ENCODE measurements around the gene ARNT2.
"Not testable (repeated sequence)": the region's sequence is repeated elsewhere in the genome, so short reads cannot be mapped to it uniquely, and the experiment has no call there.

Gene ARNT2

DNA sequence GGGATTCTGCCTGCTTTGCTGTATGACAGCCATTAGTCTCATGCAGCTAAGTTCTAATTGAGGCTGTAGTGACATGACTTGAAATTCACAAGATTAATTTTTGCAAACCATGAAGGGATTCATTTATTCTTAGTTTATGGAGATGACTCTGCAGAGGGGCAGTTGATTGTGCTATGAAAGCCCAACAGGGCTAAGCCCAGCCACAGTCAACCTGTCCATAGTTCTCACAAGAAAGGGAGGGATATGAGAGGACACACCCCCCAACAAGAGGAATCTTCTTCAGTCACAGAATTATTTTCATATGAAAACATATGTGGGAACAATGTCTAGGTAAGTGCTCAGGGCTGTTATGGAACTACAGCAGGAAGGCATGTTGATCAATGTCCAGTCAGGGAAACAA, 229.0 kb downstream of the ARNT2 start:
- no peak for DNase-seq

DNA sequence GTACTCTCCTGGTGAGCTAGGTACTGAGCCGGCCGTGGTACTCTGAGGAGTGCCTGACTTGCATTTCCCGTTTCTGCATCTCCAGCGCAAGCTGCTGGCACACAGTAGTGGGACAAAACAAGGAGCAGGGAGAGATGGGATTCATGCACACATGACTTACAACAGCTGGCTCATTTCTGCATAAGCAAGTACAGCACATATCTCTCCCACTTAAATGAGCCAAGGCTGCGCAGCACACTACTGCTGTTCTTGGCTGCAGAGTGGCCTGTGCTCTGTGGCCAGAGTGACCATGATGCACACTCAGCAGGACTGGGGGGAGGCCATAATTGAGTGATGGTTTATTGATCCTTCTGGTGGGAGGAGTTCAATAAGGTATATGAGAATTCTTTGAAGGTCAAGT, 231.8 kb downstream of the ARNT2 start:
- DNase-seq, result no peak

DNA sequence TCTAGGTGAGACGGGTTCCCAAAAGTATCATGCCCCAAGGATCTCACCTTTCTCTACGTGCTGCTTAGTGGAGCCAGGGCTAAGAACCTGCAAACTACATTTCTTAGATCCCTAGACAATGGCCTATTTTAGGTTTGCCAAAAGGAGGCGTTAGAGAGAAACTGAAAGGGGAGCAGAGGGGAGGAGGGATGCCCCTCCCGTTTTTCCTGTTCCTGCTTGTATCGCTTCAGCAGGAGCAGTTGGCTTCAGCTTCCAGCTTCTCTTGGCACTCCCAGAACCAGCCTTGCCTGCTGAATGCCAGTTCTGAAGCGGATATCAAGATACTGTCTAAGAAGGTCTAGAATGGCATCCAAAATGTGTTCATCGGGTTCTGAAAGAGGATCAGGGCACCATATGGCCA, 232.5 kb downstream of the ARNT2 start:
- DNase-seq, result no peak

DNA sequence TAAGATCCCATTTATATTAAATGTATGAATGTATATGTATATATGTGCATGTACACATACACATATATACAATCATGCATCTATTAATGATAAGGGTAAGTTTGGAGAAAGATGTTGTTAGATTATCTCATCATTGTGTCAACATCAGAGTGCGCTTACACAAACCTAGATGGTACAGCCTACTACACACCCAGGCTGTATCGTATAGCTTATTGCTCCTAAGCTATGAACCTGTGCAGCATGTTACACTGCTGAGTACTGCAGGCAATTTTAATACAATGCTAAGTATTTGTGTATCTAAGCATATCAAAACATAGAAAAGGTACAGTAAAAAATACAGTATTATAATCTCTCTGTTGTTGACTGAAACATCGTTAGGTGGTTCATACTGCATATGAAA, 233.6 kb downstream of the ARNT2 start:
- DNase-seq, result no peak

DNA sequence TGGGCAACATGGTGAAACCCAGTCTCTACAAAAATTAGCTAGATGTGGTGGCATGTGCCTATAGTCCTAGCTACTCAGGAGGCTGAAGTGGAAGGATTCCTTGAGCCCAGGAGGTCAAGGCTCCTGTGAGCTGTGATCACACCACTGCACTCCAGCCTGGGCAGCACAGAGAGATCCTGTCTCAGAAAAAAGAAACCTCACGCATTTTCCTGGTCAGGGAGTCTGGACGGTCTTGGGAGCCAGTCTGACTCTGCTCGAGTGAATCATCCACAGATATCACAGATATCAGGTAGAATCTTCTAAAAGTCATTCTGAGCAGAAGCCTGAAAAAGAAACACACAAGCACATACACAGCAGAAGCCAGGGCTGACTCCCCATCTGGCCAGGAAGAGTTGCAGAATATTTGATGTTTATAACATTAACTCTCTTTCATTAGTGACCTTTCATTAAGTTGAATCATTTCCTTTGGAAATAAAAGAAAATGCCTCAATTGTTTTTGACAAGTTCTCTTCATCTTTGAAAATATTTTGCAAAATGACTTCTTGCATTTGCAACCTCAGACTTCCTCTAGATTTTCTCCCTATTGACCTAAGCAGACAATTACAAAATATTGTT, 234.5 kb downstream of the ARNT2 start:
- no peak for DNase-seq

DNA sequence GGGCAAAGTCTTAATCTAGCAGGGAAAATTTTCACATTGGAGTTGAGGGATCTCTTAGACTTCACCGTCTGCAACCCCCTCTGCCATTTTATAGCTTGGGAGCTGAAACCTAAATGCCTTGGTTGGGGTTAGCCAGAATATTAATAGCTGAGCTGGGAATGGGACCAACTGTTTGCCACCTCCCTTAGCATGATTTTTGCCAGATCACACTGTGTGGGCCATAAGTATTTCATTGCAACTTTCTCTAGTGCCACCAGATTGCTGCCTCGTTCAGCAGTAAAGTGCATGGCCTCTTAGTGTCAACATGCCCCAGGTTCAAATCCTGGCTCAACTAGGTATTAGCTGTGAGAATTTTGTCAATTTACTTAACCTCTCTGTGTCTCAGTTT, 235.0 kb downstream of the ARNT2 start:
- DNase-seq, result no peak

DNA sequence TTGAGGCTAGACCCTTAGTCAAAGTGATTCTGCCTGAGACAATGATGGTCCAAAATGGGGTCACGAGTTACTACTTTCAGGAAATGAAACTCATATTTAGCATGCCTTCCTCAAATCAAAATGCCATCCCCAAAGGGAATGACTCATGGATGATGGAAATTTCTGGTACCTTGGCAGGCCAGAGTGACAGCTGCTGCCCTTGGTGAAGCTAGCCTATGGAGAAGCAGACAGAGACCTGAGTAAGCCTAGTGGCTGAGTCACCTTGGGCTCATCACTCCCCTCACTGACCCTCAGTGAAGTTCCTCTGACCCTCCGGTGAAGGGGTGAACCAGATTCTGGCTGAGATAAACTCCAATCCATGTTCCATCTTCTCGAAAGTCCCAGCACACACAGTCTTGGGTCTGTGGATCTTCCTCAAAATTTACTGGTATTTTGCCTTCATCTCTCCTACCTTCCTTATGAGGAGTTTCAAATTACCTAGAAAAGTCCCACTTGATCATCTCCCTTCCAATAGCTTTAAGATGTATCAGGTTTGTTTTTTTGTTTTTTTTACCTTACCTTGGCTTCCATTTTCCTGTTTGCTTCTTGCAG, 236.4 kb downstream of the ARNT2 start:
- no peak for DNase-seq

DNA sequence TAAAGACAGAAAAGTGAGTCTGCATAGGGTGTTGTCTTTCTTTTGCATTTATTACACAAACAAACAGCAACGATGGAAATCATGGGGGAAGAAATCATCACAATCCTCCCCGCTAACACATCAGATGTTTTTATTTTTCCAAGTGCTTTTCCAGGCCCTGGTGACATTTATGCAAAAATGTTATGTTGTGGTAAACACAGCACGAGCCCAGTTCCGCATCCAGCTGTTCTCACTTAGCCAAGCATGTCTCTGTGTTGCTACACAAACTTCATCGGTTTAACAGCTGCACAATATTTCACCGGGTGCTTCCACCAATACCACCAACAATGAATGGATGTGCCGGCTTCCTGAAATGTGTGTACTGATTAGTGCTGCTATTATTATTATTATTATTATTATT, 237.2 kb downstream of the ARNT2 start:
- DNase-seq, result no peak

DNA sequence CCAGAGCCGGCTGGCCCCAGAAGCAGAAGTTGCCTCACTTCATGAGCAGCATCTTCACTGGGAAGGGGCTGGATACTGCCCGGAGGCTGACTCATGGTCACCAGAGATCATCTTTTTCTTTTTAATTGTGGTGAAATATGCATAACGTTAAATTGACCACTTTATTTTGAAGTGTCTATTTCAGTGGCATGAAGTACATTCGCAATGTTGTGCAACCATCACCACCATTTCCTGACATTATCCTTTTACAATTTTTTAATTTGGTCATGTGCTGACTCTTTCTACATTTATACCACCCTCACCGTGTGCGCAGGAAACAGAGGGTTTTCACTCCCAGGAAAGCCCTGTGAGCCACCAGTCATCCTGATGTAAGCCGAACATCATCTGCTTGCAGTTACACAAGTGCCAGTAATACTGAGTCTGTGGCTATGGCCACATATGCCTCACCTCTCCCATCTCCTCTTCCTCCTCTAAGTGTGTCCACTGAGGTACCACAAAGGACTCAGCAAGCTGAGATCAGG, 239.3 kb downstream of the ARNT2 start:
- DNase-seq, result peak; percentile 18

DNA sequence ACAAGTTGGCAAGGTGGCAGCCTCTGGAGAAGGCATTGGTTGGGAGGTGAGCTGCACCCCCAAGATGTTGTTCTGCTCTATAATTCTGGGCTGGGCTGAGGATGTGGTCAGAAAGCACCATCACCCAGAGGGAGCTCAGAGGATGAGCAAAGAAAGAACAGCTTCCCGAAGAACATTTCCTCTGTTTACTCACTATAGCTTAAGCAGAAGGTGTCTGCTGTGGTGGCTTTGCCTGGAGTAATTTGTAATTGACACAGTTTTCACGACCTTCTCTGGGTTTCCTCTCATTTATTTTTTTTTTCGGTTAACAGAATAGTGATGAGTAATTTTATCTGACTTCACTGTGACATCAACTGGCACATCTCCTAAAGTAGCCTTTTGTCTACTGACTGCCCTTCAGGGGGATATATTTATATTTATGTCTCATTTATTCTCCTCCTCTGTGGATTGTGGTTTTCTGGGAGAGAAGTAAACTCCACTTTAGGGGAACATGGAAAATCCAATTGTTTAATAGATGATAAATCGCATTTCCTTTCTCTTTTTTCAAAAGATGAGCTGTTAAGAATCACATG, 241.4 kb downstream of the ARNT2 start:
- DNase-seq, result peak; percentile 35

DNA sequence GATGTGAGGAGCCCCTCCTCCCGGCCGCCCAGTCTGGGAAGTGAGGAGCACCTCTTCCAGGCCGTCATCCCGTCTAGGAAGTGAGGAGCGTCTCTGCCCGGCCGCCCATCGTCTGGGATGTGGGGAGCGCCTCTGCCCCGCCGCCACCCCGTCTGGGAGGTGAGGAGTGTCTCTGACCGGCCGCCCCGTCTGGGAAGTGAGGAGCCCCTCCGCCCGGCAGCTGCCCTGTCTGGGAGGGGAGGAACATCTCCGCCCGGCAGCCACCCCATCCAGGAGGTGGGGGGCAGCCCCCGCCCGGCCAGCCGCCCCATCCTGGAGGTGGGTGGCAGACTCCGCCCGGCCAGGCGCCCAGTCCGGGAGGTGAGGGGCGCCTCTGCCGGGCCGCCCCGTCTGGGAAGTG, 243.2 kb downstream of the ARNT2 start:
- DNase-seq, result not testable (repeated sequence)

Measured in fibroblast of skin of right biceps (primary cell).